GM19239 (cell line): ENCODE data around the gene ARHGEF7.
"Not testable (repeated sequence)": the region's sequence is repeated elsewhere in the genome, so short reads cannot be mapped to it uniquely, and the experiment has no call there.

Experiments used
- DNase-seq: peaks from one replicate; pipeline ENCODE4 v3.0.0; 2011; ENCODE audit warnings: low spot score; ENCODE audit not compliant: insufficient read length
- FAIRE-seq: peaks from 2 replicates; lab custom pipeline; 2011; peaks lifted over from hg19 to GRCh38; lab: Jason Lieb, UNC

Gene ARHGEF7, protein sequence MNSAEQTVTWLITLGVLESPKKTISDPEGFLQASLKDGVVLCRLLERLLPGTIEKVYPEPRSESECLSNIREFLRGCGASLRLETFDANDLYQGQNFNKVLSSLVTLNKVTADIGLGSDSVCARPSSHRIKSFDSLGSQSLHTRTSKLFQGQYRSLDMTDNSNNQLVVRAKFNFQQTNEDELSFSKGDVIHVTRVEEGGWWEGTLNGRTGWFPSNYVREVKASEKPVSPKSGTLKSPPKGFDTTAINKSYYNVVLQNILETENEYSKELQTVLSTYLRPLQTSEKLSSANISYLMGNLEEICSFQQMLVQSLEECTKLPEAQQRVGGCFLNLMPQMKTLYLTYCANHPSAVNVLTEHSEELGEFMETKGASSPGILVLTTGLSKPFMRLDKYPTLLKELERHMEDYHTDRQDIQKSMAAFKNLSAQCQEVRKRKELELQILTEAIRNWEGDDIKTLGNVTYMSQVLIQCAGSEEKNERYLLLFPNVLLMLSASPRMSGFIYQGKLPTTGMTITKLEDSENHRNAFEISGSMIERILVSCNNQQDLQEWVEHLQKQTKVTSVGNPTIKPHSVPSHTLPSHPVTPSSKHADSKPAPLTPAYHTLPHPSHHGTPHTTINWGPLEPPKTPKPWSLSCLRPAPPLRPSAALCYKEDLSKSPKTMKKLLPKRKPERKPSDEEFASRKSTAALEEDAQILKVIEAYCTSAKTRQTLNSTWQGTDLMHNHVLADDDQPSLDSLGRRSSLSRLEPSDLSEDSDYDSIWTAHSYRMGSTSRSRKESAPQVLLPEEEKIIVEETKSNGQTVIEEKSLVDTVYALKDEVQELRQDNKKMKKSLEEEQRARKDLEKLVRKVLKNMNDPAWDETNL

DNA sequence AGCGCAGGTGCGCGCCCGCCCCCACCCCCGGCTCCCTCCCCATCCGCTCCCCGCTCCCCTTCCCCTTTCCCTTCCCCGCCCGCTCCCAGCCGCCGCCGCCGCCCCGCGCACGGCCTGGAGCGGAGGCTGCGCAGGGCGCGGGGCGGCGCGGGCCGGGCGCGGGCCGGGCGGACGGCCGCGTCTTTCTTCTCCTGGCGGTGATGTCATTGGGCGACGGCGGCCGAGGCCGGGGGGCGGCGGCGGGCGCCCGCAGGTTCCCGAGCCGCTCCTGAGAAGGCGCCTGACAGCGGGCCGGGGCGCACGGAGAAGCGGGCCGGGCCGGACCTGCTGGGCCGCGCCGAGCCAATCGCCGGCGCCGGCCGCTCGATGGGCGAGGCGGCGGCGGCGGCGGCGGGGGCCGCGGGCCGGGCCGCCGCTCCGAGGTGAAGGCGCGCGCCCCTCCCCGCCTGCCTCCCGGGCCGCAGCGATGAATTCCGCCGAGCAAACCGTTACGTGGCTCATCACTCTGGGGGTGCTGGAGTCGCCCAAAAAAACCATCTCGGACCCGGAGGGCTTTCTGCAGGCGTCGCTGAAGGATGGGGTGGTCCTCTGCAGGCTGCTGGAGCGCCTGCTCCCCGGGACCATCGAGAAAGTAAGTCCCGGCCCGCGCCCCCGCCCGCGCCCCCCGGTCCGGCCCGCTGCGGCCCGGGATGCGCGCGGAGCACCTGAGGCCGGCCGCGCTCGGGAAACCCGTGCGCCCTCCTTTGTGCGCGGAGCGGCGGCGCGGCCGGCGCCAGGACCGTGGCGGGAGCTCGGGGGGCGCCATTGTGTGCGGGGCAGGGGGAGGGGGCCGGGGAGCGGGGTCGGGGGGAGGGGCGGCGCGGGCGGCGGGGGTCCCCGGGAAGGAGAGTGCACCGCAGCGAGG, at the start of gene ARHGEF7:
TSS of gene ARHGEF7 (plus strand) at position 250 of the 904 bp plus-strand sequence. CDS start at position 467, 217 bp downstream.
- no peak for FAIRE-seq
- DNase-seq, result peak; percentile 46

DNA sequence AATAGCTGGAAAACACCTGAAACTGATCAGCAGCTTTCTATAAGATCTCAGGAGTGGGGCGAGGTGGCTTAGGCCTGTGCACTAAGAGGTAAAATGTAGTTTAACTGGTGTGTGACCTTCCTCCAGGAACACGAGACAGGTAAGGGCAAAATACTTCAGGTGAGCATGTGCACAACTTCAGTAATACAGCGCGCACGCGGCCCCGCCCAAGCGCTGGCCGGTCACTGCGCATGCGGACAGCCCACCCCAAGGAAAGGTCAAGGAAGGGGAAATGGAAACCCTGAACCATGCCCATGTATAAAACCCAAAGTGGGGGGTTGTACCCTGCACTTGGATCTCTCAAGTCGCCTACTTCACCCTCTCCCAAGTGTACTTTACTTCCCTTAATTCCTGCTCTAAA, 49.4 kb upstream of the ARHGEF7 start:
- DNase-seq (no peak), FAIRE-seq (no peak)

DNA sequence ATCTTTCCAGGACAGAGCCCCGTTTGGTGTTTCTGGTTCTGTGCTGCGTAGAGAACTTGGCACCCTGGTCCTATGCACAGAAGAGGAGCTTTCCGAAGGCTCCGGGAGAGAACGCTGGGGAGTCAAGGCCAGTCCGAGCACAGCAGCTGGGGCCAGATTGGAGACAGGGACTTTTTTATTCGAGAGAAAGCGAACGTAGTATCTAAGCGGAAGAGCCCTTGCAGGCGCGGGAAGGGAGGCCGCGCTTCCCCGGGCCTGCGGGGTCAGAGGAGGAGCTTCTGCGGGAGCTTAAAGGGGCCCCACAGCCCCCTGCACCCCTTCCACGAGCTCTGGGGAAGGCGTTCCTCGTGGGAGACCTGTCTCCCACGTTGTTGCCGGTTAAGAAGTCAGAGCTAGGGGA, 48.6 kb upstream of the ARHGEF7 start:
- DNase-seq, result no peak
- FAIRE-seq, result no peak

DNA sequence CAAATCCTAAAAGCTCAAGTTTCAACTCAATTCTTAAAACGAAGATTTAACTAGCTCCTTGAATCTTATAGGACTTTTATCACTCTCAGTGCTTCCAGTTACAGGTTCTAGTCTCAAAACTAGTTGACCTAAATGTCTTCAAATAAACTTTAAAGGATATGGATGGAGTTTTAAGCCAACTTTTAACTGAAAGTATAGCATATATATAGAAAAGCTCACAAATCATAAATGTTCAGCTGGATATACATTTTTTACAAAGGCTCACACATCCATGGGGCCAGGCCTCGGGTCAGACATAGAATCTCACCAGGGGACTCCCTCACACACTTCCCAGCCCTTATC, 47.1 kb upstream of the ARHGEF7 start:
- FAIRE-seq (no peak), DNase-seq (no peak)

DNA sequence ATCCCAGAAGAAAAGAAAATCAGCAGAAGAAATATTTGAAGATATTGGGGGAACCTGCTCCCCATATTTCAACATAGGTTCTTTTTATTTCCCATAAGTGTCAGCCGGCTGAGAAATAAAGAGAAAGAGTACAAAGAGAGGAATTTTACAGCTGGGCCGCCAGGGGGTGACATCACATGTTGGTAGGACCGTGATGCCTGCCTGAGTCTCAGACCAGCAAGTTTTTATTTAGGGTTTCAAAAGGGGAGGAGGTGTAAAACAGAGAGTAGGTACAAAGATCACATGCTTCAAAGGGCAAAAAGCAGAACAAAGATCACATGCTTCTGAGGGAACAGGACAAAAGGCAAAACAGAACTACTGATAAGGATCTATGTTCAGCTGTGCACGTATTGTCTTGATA, 44.0 kb upstream of the ARHGEF7 start:
- FAIRE-seq, DNase-seq: not testable (repeated sequence)

DNA sequence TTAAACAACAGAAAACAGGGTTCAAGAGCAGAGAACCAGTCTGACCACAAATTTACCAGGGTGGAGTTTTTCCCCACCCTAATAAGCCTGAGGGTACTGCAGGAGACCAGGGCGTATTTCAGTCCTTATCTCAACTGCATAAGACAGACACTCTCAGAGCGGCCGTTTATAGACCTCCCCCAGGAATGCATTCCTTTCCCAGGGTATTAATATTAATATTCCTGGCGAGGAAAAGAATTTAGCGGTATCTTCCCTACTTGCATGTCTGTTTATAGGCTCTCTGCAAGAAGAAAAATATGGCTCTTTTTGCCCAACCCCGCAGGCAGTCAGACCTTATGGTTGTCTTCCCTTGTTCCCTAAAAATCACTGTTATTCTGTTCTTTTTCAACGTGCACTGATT, 43.6 kb upstream of the ARHGEF7 start:
- DNase-seq, FAIRE-seq: not testable (repeated sequence)

DNA sequence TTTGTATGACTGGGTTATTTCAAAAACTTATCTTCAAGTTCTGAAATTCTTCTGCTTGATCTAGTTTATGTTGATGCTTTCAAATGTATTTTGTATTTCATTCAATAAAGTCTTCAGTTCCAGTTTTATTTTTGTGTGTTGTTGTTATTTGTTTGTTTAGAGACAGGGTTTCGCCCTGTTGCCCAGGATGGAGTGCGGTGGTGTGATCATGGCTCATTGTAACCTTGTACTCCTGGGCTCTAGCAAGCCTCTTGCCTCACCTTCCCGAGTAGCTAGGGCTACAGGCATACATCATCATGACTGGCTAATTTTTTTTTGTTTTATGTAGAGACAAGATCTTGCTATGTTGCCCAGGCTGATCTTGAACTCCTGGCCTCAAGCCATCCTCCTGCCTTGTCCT, 40.3 kb upstream of the ARHGEF7 start:
- FAIRE-seq (no peak), DNase-seq (no peak)

DNA sequence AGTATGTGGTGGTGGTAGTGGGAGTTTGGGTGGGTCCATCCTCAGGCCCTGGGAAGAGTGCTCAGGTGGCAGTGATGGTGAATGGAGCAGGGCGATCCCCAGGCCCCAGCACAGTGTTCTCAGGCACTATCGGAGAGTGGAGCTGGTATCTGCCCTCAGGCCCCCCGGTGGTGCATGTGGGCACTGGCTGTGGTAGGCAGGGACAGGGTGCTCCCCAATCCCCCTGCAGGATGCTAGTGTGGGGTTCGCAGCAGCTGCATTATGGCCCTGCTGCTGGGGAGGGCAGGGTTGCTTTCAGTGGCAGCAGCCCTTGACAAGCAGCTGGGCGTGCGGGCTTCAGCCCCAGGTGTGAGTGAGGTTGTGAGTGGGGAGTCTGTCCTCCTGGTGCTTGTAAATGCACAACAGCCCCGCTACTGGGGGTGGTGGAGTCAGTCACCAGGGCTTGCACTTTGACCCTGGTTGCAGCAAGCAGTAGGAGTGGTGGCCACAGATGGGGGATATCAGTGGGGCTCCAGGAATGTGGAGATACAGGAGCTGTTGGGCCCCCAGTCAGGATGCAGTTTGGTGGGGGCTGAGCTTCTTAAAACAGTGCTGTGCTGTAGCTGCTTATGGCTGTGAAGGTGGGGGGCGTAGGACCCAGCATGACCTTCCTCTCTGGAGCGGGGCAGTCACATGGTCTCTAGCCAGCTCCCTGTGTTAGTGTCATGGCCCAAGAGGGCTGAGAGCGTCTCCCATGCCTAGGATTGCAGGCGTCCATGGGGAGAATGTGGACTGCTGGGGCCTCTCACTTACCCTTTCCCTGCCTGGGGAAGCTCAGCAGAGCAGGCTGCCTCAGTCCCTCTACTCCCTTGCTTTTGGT, 38.7 kb upstream of the ARHGEF7 start:
- DNase-seq, result no peak
- no peak for FAIRE-seq

DNA sequence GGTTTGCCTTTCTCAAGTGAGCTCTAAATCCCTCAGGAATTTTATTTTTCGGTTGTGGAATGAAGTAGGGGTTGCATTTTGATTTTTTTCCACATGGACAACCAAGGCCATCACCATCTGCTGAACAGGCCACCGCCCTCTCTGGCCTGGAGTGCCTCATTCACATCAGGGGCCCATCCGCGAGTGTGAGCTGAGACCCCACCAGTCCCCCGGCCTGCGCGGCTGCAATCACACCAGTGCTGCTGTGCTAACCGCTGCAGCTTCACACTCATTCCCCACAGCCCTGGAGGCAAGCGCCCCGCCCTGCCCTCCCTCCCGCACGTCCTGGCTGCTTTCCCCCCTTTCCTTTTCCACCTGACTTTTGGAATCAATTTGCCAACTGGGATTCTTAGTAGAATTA, 35.7 kb upstream of the ARHGEF7 start:
- DNase-seq (no peak), FAIRE-seq (no peak)

DNA sequence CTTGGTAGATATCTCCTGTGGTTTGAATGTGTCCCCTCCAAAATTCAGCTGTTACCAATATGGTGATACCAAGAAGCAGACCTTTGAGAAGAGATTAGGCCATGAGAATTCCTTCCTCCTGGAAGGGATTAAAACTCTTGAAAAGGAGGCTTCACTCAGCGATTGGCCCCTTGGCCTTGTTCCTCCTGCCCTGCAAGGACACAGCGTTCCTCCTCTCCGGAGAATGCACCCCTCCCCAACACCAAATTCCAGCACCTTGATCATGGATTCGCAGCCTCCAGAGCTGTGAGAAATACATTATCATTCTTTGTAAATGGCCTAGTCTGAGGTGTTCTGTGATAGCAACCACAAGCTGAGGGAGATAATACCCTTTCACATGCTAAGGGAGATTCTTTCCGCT, 34.5 kb upstream of the ARHGEF7 start:
- FAIRE-seq (no peak), DNase-seq (no peak)

DNA sequence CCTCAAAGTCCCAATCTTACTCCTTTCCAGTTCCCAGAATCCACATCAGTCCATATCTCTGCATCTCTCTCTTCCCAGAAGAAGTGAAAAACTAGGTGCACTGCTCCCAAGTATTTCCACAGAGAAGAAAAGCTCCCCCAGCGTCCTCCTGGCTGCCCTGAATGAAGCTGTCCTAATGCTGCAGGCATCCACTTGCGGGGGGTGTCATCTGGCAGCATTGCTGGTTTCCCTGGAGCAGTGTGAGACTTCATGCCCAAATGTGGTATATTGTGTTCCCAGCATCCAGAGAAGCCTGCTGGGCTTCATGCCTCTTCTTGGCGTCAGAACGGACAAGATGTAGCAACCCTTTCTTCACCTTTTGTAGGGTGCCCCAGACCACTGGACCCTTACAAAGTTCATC, 32.9 kb upstream of the ARHGEF7 start:
- DNase-seq (no peak), FAIRE-seq (no peak)

DNA sequence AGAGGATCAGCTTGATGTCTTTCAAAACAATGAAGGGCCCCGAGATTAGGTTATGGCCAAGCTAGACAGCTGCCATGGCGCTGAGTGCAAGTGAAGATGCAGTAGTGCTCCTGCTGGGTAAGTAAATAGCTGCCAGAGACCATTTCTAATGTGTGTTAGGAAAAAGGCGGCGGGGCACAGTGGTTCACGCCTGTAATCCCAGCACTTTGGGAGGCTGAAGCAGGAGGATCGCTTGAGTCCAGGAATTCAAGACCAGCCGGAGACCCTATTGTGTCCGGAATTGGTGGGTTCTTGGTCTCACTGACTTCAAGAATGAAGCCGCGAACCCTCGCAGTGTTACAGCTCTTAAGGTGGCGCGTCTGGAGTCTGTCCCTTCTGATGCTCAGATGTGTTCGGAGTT, 32.3 kb upstream of the ARHGEF7 start:
- not testable (repeated sequence) for FAIRE-seq, DNase-seq

DNA sequence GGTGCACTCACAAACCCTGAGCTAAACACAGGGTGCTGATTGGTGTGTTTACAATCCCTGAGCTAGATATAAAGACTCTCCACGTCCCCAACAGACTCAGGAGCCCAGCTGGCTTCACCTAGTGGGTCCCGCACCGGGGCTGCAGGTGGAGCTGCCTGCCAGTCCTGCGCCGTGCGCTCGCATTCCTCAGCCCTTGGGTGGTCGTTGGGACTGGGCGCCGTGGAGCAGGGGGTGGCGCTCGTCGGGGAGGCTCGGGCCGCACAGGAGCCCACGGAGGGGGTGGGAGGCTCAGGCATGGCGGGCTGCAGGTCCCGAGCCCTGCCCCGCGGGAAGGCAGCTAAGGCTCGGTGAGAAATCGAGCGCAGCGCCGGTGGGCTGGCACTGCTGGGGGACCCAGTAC, 31.4 kb upstream of the ARHGEF7 start:
- FAIRE-seq, DNase-seq: not testable (repeated sequence)

DNA sequence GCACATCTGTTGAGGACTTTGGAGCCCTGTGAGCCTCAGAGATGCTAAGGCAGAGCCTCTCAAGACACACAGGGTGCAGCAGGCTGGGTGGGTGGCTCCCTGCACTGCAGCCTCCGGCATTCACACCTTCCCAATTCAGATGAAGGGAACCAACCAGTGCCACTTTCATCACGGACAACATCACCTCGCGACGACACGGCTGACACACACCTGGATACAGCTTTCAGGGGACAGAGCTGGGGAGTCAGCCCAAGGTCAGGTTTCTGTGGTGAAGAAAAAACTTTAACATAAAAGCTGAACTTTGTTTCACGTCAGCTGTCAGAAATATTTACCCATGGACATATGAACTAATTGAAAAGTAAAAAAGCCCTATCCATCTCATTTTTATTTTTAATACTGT, 24.9 kb upstream of the ARHGEF7 start:
- DNase-seq (no peak), FAIRE-seq (no peak)

DNA sequence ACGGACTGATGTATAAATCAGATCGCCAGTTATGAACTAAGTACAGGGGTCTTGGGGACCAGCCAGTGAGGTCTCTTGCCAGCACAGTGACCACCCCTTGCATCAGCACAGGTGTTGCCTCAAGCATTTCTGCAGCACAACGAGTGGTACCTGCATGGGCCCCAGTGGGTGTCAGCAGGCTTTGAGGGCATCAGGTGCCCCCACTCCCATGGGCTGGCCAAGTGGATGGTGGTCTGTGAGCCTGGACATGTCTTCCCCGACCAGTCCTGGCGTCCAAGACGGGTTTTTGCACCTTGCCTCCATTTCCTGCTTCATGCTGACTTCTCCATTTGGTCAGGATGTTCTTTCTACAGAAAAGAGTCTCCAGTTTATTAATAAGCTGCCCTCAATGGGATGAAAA, 22.4 kb upstream of the ARHGEF7 start:
- no peak for FAIRE-seq

DNA sequence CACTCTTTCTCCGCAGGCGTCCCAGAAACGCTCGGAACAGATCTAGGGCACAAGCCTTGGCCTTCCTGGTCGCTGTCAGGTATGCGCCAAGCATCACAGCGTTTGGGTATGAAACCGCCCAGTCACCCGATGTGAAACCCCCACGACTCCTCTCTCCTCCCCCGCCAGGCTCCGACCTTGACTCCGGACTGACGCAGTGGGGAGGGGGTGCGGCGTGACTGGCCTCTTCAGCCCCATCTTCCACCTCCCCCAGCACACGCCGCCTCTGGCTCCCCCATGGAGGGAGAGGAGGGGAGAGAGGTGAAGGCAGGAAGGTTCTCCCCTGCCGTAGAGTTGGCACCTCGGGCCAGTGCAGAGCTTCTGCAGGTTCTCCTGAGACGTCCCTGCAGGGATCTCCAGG, 22.0 kb upstream of the ARHGEF7 start:
- no peak for DNase-seq
- no peak for FAIRE-seq

More for the DNA sequence above, 22.4 kb upstream of the ARHGEF7 start:
- DNase-seq, result no peak

DNA sequence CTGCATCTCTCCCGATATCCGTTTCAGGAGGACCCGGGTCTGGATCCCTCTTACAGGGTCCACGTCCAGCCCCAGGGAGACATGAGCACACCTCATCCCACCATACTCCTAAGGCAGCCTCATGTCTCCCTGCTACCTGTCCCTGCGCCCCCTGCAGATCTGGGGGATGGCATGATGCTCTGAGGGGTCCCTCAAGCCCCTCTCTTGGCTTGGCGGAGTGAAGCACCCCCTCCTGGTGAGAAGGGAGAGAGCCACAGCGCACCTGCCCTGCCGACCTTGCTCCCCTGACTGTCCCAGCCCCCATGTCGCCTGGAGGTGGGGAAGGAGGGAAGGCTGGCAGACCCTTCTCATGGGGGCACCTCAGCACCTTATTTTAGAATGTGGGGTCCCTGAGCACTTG, 21.5 kb upstream of the ARHGEF7 start:
- no peak for DNase-seq
- FAIRE-seq, result no peak

DNA sequence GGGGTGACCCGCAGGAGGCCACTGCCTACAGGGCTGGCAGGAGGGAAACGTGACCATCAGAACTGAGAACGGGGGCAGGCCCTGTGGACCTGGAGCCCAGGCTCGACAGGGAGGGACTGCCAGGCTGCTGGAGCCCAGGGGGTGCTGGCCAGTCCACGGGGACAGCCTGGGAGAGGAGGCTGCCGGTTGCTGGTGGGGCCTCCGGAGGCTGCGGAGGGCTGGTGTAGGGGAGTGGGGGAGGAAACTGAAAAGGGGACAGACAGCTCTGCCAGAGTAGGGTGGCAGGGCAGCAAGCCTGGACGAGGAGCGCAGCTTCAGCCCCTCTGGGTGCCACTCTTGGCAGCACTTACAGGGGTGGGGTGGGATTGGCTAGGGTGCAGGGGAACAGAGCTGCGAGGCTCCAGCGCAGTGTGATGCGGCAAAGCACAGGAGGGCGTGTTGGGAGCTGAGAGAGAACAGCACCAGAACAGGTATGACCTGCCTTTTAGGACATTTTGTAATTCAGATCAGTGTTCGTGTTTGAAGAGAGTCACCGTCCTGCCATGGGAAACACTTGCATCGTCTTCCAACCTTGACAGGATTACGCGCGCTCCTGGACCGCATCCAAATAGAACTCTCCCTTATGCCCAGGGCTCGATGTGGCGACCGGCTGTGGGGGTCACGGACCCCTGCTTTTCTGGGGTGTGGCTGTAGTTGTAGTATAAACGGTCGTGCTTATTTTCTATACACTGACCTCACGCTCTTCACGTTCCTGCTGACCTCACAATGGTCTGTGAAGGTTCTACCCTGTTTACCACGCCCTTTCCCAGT, 19.9 kb upstream of the ARHGEF7 start:
- DNase-seq, result no peak
- no peak for FAIRE-seq
